RWPE1 (cell line): ENCODE results near the gene WDR46.

Experiments used
- CTCF ChIA-PET: fragments of 350-600 bp; sonication (Branson Sonifier 250); formaldehyde crosslinking; extraction: SDS; loops from one replicate; lab custom pipeline; 2021; lab: Yijun Ruan, JAX
- POLR2A ChIA-PET: fragments of 400-600 bp; formaldehyde crosslinking; extraction: SDS; loops from one replicate; lab custom pipeline; 2020; ENCODE audit warnings: antibody characterized with exemption; ENCODE audit not compliant: low non-redundant PET; lab: Yijun Ruan, JAX
- DNase-seq: peaks from one replicate; pipeline ENCODE4 v3.0.0; 2012; ENCODE audit warnings: low spot score
- H3K27ac ChIP-seq: fragments of 450-650 bp; 2 replicates; pipeline ENCODE4 v1.5.1; 2017
- CTCF ChIP-seq: fragments of 450-650 bp; conservative IDR thresholded peaks from 2 replicates; pipeline ENCODE4 v1.5.1; 2017; ENCODE audit warnings: low read depth, mild to moderate bottlenecking

WDR46 gene

DNA sequence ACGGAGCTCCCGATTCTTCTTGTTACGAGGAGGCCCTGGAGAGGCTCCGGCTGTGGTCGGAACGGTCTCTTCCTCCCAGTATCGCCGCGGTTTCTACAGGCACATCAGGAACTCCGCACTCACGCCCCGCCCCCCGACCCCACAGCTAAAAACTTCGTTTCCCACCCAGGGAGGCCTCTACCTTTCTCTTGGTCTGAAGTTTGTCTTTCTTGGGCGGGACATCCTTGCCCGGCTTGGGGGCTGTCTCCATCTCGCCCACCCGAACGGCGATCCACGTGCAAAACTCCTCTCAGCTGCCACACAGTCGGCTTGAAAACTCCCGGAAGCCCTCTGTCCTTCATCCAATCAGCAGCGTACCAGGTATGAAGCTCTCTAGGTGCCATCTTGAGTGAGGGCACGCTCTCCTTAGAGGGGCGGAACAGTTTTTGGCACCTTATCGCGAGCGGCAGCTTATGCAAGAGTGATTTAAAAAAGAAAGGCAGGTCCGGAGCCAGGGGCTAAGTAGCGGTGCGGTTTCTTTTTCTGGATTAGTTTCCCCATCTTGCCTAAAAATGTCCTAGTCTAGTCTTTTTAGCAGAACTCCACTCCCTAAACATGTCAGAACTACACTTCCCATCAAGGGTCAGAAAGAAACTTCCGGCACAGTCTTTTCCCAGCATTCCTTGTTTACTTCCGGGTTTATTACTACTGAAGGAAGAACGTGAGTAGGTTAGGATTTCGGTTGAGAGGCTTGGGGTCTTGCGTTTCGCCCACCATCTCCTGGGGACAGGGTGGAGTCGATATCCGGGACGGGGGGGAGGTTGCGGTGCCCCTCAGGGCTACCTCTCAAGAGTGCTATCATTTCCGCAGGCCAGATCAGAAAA lies at the start of gene WDR46, which contains the start of gene PFDN6:
TSS of gene WDR46 (minus strand) at position 319 of the 863 bp plus-strand sequence. CDS start at position 250, 69 bp downstream.
TSS of gene PFDN6 (plus strand) at position 681 of the 863 bp plus-strand sequence. CDS start 256 bp downstream, outside the sequence.
- POLR2A ChIA-PET = interaction anchor here (0.6 to 2.5 kb wide), 4 partner anchors 8 to 28 kb away, joined by 3 to 10 read pairs (median 5); partner anchors contain the start of genes RPS18, VPS52 and ZBTB22
- DNase-seq = peak; percentile 96
- CTCF ChIA-PET = interaction anchor here (0.6 to 1.2 kb wide), 4 partner anchors 9 to 129 kb away, joined by 3 to 8 read pairs (median 5); partner anchors contain the start of genes B3GALT4 and CUTA
- TF ChIP-seq CTCF = no peak
- H3K27ac ChIP-seq = peak within 1 kb of the TSS; percentile 76

DNA sequence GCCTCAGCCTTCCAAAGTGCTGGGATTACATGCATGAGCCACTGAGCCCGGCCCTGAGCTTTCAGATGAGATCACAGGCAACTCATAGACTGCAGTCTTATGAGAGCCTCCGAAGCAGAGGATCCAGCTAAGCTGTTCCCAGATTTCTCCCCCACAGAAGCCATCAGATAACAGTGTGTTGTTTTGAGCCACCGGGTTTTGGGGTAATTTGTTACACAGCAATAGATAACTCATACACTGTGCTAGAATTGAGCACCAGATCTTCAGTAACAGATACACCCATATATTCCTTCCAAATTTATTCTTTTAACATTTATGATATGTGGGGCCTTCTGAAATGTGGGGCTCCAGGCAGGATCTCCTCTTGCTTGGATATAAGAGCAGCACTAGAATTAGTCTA lies 47.5 kb upstream of the WDR46 start:
- DNase-seq = no peak
- no peak for TF ChIP-seq CTCF
- CTCF ChIA-PET = interaction anchor here (0.7 to 0.9 kb wide), 3 partner anchors 8 to 54 kb away, joined by 3 to 7 read pairs (median 3); no protein-coding TSS in a partner anchor
- H3K27ac ChIP-seq = no peak overlapping the region
- POLR2A ChIA-PET = no interaction called here

- no peak for TF ChIP-seq CTCF
- DNase-seq = no peak
- ChIA-PET POLR2A (no interaction called here), CTCF (interaction anchor here (0.8 to 0.9 kb wide), 2 partner anchors 9 to 55 kb away, joined by 3 to 7 read pairs; no protein-coding TSS in a partner anchor)
- H3K27ac ChIP-seq = no peak overlapping the region
Measured at GRCh38 chr6:33335916-33336315, 46.9 kb upstream of the WDR46 start.

GRCh38 chr6:33333666-33334065 lies 44.6 kb upstream of the WDR46 start:
- ChIA-PET CTCF (interaction anchor here (0.8 kb wide), 1 partner anchor 11 kb away, joined by 3 read pairs; no protein-coding TSS in a partner anchor), POLR2A (no interaction called here)
- DNase-seq = no peak
- TF ChIP-seq CTCF = no peak
- H3K27ac ChIP-seq = no peak overlapping the region

GRCh38 chr6:33330736-33331135 lies 41.7 kb upstream of the WDR46 start:
- DNase-seq = no peak
- ChIA-PET CTCF (no interaction called here), POLR2A (no interaction called here)
- TF ChIP-seq CTCF = no peak
- no peak overlapping the region for H3K27ac ChIP-seq

- H3K27ac ChIP-seq = no peak overlapping the region
- TF ChIP-seq CTCF = no peak
- no peak for DNase-seq
- POLR2A ChIA-PET = no interaction called here
- CTCF ChIA-PET = interaction anchor here (0.5 to 0.7 kb wide), 2 partner anchors 16 to 55 kb away, joined by 3 read pairs; no protein-coding TSS in a partner anchor
Measured at GRCh38 chr6:33329058-33329457, 40.0 kb upstream of the WDR46 start.
